GM23338 (cell line): ENCODE results near the gene MKNK2. TPM values are rescaled to one million over a fixed set of nuclear protein-coding genes. Genes with fewer than 3 reads are reported as not detected.

Experiments
- ATAC-seq: fragments of 200-7000 bp; cut with Tn5 transposase; 3 replicates; pipeline ENCODE4 v1.9.1; 2020
- DNase-seq: peaks from one replicate; pipeline ENCODE4 v3.0.0-alpha.2; 2015; ENCODE audit warnings: low spot score
- H2AFZ ChIP-seq: fragments of 200-600 bp; sonication (generic); 2 replicates; pipeline ENCODE4 v1.8.0; 2016; ENCODE audit warnings: antibody characterized with exemption, mild to moderate bottlenecking, moderate library complexity
- H3F3A ChIP-seq: fragments of 200-600 bp; sonication (generic); replicated peaks from 2 replicates; pipeline ENCODE4 v1.8.0; 2017; ENCODE audit warnings: antibody characterized with exemption, mixed run types, low read depth
- H3K27ac ChIP-seq: fragments of 200-600 bp; sonication (generic); 2 replicates; pipeline ENCODE4 v1.6.1; 2016; ENCODE audit warnings: low read depth
- H3K27me3 ChIP-seq: fragments of 200-600 bp; sonication (generic); 2 replicates; pipeline ENCODE4 v1.8.0; 2016; ENCODE audit warnings: mild to moderate bottlenecking, mixed run types, moderate library complexity; ENCODE audit not compliant: insufficient read depth
- H3K36me3 ChIP-seq: fragments of 200-600 bp; sonication (generic); 2 replicates; pipeline ENCODE4 v1.8.0; 2016; ENCODE audit warnings: mild to moderate bottlenecking; ENCODE audit not compliant: insufficient read depth
- H3K4me1 ChIP-seq: fragments of 200-600 bp; sonication (generic); 2 replicates; pipeline ENCODE4 v1.8.0; 2016; ENCODE audit warnings: mild to moderate bottlenecking, moderate library complexity; ENCODE audit not compliant: insufficient read depth
- H3K4me2 ChIP-seq: fragments of 200-600 bp; sonication (generic); 2 replicates; pipeline ENCODE4 v1.7.1; 2017; ENCODE audit warnings: mixed run types
- H3K4me3 ChIP-seq: fragments of 200-600 bp; sonication (generic); 2 replicates; pipeline ENCODE4 v1.6.1; 2016; ENCODE audit warnings: mixed run types
- H3K79me2 ChIP-seq: fragments of 200-600 bp; sonication (generic); replicated peaks from 2 replicates; pipeline ENCODE4 v1.8.0; 2017; ENCODE audit warnings: mild to moderate bottlenecking; ENCODE audit not compliant: insufficient read depth
- H3K9me2 ChIP-seq: fragments of 200-600 bp; sonication (generic); 2 replicates; pipeline ENCODE4 v1.8.0; 2017; ENCODE audit not compliant: insufficient read depth
- H4K20me1 ChIP-seq: fragments of 200-600 bp; sonication (generic); replicated peaks from 2 replicates; pipeline ENCODE4 v1.8.0; 2017; ENCODE audit warnings: mild to moderate bottlenecking; ENCODE audit not compliant: insufficient read depth
- H3K27ac Mint-ChIP-seq: 2 replicates; pipeline ENCODE4 v1.8.0; 2020; ENCODE audit warnings: inconsistent platforms, mild to moderate bottlenecking, moderate library complexity, mixed read lengths
- H3K27me3 Mint-ChIP-seq: 3 replicates; pipeline ENCODE4 v1.8.0; 2022; ENCODE audit warnings: low read depth, mild to moderate bottlenecking, moderate library complexity, mixed read lengths, inconsistent platforms; ENCODE audit not compliant: insufficient read depth, poor library complexity
- H3K36me3 Mint-ChIP-seq: 3 replicates; pipeline ENCODE4 v1.8.0; 2021; ENCODE audit warnings: low read depth, mild to moderate bottlenecking, inconsistent platforms, moderate library complexity, mixed read lengths
- H3K4me1 Mint-ChIP-seq: 3 replicates; pipeline ENCODE4 v1.8.0; 2020; ENCODE audit warnings: mild to moderate bottlenecking, inconsistent platforms, mixed read lengths
- H3K4me3 Mint-ChIP-seq: 3 replicates; pipeline ENCODE4 v1.8.0; 2021; ENCODE audit warnings: moderate library complexity, mild to moderate bottlenecking, inconsistent platforms, mixed read lengths
- H3K9me3 Mint-ChIP-seq: 3 replicates; pipeline ENCODE4 v1.8.0; 2020; ENCODE audit warnings: moderate library complexity, mild to moderate bottlenecking, inconsistent platforms, mixed read lengths
- CREB1 ChIP-seq: fragments of 250-450 bp; sonication (Bioruptor Pico); IDR thresholded peaks from 2 replicates; pipeline ENCODE4 v1.5.0; 2020; ENCODE audit warnings: low read depth, mild to moderate bottlenecking, moderate library complexity
- EZH2 ChIP-seq: fragments of 200-600 bp; sonication (generic); IDR thresholded peaks from one replicate; pipeline ENCODE4 v1.8.0; 2017; ENCODE audit warnings: antibody characterized with exemption, mild to moderate bottlenecking, low read depth; ENCODE audit not compliant: unreplicated experiment
- EZH2phosphoT487 ChIP-seq: fragments of 200-600 bp; sonication (generic); IDR thresholded peaks from one replicate; pipeline ENCODE4 v1.8.1; 2018; ENCODE audit warnings: antibody characterized with exemption; ENCODE audit not compliant: unreplicated experiment
- JUNB ChIP-seq: IDR thresholded peaks from one replicate; pipeline ENCODE4 v1.6.1; 2016; ENCODE audit warnings: antibody characterized with exemption; ENCODE audit not compliant: unreplicated experiment
- NANOG ChIP-seq: IDR thresholded peaks from 2 replicates; pipeline ENCODE4 v1.6.1; 2016; ENCODE audit warnings: antibody characterized with exemption, borderline replicate concordance
- POLR2AphosphoS5 ChIP-seq: IDR thresholded peaks from 2 replicates; pipeline ENCODE4 v1.6.1; 2016; ENCODE audit warnings: antibody characterized with exemption, low read depth
- STAT1 ChIP-seq: IDR thresholded peaks from one replicate; pipeline ENCODE4 v1.6.1; 2016; ENCODE audit warnings: antibody characterized with exemption; ENCODE audit not compliant: unreplicated experiment
- ZNF114 ChIP-seq: fragments of 250-450 bp; sonication (Bioruptor Pico); IDR thresholded peaks from 2 replicates; pipeline ENCODE4 v1.5.0; 2020; ENCODE audit warnings: mild to moderate bottlenecking, moderate library complexity
- ZNF331 ChIP-seq: fragments of 250-450 bp; sonication (Bioruptor Pico); IDR thresholded peaks from 2 replicates; pipeline ENCODE4 v1.5.0; 2020; ENCODE audit warnings: low read depth, mild to moderate bottlenecking, moderate library complexity
- polyA plus RNA-seq: library from polyadenylated mRNA; unstranded; fragments of >200 nt; fragmentation: Nextera tagmentation; extraction: Ambion mirVana; gene quantifications from 2 replicates; pipeline ENCODE4 v1.2.1, GENCODE V29; 2016
- total RNA-seq: library from RNA; depleted of rRNA; stranded (reverse); fragments of >200 nt; shearing (Covaris generic); gene quantifications from 2 replicates; pipeline ENCODE4 v1.2.3, GENCODE V29; 2014
- TF ChIP-seq, protein P1 (sequence below): IDR thresholded peaks from one replicate; pipeline ENCODE4 v1.6.1; 2018; ENCODE audit warnings: antibody characterized with exemption; ENCODE audit not compliant: unreplicated experiment
- TF ChIP-seq, protein P2 (sequence below): IDR thresholded peaks from 2 replicates; pipeline ENCODE4 v1.6.1; 2016; ENCODE audit warnings: antibody characterized with exemption
- TF ChIP-seq, protein P3 (sequence below), 2 experiments: fragments of 200-600 bp in 1 of 2; sonication (generic) in 1 of 2; conservative IDR thresholded peaks; 2 replicates each; pipeline versions ENCODE4 v1.5.1 to v1.6.1; 2016 to 2017; ENCODE audit warnings: antibody characterized with exemption in 2 of 2, low read depth in 2 of 2, mild to moderate bottlenecking in 2 of 2, moderate library complexity in 1 of 2
- TF ChIP-seq, protein P4 (sequence below): fragments of 250-450 bp; sonication (Bioruptor Pico); IDR thresholded peaks from 2 replicates; pipeline ENCODE4 v1.5.0; 2020; ENCODE audit warnings: mild to moderate bottlenecking, moderate library complexity

The MKNK2 gene
- total and polyA plus RNA-seq, 2 experiments from 2014 or later = 71.0 to 159 TPM

DNA sequence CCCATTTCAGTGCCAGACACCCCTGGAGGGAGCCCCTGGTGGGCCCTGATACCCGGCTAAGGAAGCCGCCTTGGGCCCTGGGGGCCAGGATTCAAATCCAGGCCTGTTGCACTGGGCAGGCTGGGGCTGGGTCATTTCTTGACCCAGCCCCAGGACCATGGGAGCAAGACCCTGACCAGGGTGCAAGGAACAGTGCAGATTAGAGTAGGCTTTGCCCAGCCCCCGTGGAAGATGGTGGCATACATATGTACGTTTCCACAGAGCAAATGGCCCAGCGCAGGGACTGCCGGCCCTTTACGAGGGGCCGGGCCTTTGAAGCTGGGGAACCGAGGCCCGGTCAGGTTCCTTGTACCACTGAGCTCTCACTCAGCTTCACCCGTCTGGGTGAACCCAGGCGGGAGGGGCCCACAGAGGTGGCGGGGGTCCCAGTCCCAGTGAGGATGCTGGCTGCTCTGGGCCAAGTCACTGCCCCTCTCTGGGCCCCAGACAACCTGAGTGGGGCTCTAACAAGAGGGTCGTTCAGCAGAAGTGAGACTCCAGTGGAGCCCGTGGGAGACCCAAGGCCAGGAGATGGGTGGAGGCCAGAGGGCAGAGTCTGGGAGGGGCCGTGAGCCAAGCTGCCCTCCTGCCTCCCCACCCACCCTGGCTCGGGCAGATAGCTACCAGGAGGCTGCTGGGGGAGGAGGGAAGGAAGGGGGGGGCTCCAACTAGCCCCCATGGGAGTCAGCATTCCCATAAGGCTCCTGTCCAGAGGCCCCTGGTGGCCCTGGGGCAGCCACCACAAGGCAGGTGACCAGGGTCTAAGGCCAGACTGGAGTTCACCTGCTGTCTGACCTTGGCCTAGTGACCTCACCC lies 2.7 kb downstream of the MKNK2 start:
- Mint-ChIP-seq H3K4me1 (peaks cover 6% of the 10 kb centered on the region; the same call in 2 of the 3 replicates), H3K4me3 (no peak overlapping the region), H3K27me3 (peaks cover 14% of the 10 kb centered on the region), H3K27ac (no peak overlapping the region), H3K9me3 (no peaks in the 10 kb centered on the region), H3K36me3 (peaks cover 3% of the 10 kb centered on the region; the same call in 2 of the 3 replicates)
- Histone ChIP-seq H3K4me3 (no peak overlapping the region), H3K9me2 (no peaks in the 10 kb centered on the region), H3K4me2 (no peak overlapping the region; the same call in 1 of the 2 replicates), H3K27me3 (no peaks in the 10 kb centered on the region), H3K27ac (0 out of 2 replicates have a peak overlapping the region, but pooled peaks have one; percentile 19), H3K36me3 (no peaks in the 10 kb centered on the region; the same call in 1 of the 2 replicates), H2AFZ (no peak overlapping the region), H3F3A (0 out of 2 replicates have a peak, but pooled peaks cover 7% of the 10 kb centered on the region), H3K79me2 (peaks cover 29% of the 10 kb centered on the region), H4K20me1 (peaks cover 10% of the 10 kb centered on the region), H3K4me1 (peaks cover 4% of the 10 kb centered on the region; the same call in 1 of the 2 replicates)
- ATAC-seq = no peak
- TF ChIP-seq STAT1 (no peak), EZH2phosphoT487 (no peak), NANOG (no peak), ZNF114 (CRISPR knock-in tag) (no peak), CREB1 (no peak), ZNF331 (CRISPR knock-in tag) (no peak), POLR2AphosphoS5 (no peak), EZH2 (no peak), JUNB (no peak)
- TF ChIP-seq, protein P1, sequence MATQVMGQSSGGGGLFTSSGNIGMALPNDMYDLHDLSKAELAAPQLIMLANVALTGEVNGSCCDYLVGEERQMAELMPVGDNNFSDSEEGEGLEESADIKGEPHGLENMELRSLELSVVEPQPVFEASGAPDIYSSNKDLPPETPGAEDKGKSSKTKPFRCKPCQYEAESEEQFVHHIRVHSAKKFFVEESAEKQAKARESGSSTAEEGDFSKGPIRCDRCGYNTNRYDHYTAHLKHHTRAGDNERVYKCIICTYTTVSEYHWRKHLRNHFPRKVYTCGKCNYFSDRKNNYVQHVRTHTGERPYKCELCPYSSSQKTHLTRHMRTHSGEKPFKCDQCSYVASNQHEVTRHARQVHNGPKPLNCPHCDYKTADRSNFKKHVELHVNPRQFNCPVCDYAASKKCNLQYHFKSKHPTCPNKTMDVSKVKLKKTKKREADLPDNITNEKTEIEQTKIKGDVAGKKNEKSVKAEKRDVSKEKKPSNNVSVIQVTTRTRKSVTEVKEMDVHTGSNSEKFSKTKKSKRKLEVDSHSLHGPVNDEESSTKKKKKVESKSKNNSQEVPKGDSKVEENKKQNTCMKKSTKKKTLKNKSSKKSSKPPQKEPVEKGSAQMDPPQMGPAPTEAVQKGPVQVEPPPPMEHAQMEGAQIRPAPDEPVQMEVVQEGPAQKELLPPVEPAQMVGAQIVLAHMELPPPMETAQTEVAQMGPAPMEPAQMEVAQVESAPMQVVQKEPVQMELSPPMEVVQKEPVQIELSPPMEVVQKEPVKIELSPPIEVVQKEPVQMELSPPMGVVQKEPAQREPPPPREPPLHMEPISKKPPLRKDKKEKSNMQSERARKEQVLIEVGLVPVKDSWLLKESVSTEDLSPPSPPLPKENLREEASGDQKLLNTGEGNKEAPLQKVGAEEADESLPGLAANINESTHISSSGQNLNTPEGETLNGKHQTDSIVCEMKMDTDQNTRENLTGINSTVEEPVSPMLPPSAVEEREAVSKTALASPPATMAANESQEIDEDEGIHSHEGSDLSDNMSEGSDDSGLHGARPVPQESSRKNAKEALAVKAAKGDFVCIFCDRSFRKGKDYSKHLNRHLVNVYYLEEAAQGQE = no peak
- TF ChIP-seq, protein P2, sequence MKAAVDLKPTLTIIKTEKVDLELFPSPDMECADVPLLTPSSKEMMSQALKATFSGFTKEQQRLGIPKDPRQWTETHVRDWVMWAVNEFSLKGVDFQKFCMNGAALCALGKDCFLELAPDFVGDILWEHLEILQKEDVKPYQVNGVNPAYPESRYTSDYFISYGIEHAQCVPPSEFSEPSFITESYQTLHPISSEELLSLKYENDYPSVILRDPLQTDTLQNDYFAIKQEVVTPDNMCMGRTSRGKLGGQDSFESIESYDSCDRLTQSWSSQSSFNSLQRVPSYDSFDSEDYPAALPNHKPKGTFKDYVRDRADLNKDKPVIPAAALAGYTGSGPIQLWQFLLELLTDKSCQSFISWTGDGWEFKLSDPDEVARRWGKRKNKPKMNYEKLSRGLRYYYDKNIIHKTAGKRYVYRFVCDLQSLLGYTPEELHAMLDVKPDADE = no peak
- TF ChIP-seq, protein P3, sequence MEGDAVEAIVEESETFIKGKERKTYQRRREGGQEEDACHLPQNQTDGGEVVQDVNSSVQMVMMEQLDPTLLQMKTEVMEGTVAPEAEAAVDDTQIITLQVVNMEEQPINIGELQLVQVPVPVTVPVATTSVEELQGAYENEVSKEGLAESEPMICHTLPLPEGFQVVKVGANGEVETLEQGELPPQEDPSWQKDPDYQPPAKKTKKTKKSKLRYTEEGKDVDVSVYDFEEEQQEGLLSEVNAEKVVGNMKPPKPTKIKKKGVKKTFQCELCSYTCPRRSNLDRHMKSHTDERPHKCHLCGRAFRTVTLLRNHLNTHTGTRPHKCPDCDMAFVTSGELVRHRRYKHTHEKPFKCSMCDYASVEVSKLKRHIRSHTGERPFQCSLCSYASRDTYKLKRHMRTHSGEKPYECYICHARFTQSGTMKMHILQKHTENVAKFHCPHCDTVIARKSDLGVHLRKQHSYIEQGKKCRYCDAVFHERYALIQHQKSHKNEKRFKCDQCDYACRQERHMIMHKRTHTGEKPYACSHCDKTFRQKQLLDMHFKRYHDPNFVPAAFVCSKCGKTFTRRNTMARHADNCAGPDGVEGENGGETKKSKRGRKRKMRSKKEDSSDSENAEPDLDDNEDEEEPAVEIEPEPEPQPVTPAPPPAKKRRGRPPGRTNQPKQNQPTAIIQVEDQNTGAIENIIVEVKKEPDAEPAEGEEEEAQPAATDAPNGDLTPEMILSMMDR (conservative IDR thresholded peaks at IDR 0.05; ENCODE audit: low read depth in 2 of 2) = no peak
- TF ChIP-seq, protein P4, sequence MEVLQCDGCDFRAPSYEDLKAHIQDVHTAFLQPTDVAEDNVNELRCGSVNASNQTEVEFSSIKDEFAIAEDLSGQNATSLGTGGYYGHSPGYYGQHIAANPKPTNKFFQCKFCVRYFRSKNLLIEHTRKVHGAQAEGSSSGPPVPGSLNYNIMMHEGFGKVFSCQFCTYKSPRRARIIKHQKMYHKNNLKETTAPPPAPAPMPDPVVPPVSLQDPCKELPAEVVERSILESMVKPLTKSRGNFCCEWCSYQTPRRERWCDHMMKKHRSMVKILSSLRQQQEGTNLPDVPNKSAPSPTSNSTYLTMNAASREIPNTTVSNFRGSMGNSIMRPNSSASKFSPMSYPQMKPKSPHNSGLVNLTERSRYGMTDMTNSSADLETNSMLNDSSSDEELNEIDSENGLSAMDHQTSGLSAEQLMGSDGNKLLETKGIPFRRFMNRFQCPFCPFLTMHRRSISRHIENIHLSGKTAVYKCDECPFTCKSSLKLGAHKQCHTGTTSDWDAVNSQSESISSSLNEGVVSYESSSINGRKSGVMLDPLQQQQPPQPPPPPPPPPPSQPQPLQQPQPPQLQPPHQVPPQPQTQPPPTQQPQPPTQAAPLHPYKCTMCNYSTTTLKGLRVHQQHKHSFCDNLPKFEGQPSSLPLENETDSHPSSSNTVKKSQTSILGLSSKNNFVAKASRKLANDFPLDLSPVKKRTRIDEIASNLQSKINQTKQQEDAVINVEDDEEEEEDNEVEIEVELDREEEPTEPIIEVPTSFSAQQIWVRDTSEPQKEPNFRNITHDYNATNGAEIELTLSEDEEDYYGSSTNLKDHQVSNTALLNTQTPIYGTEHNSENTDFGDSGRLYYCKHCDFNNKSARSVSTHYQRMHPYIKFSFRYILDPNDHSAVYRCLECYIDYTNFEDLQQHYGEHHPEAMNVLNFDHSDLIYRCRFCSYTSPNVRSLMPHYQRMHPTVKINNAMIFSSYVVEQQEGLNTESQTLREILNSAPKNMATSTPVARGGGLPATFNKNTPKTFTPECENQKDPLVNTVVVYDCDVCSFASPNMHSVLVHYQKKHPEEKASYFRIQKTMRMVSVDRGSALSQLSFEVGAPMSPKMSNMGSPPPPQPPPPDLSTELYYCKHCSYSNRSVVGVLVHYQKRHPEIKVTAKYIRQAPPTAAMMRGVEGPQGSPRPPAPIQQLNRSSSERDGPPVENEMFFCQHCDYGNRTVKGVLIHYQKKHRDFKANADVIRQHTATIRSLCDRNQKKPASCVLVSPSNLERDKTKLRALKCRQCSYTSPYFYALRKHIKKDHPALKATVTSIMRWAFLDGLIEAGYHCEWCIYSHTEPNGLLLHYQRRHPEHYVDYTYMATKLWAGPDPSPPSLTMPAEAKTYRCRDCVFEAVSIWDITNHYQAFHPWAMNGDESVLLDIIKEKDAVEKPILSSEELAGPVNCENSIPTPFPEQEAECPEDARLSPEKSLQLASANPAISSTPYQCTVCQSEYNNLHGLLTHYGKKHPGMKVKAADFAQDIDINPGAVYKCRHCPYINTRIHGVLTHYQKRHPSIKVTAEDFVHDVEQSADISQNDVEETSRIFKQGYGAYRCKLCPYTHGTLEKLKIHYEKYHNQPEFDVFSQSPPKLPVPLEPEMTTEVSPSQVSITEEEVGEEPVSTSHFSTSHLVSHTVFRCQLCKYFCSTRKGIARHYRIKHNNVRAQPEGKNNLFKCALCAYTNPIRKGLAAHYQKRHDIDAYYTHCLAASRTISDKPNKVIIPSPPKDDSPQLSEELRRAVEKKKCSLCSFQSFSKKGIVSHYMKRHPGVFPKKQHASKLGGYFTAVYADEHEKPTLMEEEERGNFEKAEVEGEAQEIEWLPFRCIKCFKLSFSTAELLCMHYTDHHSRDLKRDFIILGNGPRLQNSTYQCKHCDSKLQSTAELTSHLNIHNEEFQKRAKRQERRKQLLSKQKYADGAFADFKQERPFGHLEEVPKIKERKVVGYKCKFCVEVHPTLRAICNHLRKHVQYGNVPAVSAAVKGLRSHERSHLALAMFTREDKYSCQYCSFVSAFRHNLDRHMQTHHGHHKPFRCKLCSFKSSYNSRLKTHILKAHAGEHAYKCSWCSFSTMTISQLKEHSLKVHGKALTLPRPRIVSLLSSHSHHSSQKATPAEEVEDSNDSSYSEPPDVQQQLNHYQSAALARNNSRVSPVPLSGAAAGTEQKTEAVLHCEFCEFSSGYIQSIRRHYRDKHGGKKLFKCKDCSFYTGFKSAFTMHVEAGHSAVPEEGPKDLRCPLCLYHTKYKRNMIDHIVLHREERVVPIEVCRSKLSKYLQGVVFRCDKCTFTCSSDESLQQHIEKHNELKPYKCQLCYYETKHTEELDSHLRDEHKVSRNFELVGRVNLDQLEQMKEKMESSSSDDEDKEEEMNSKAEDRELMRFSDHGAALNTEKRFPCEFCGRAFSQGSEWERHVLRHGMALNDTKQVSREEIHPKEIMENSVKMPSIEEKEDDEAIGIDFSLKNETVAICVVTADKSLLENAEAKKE (CRISPR knock-in tag) = no peak
- no peak for DNase-seq
